MCF 10A (cell line): ENCODE measurements around the gene PCSK5. TPM values are rescaled to one million over a fixed set of nuclear protein-coding genes. Genes with fewer than 3 reads are reported as not detected.
A peak's percentile ranks its signal among the peaks of the same experiment; 100 is the strongest.

Experiments used
- BruUV-seq: library from RNA; stranded (reverse); fragments of 400-500 nt; replicated peaks from 2 replicates; lab custom pipeline; 2021; lab: Mats Ljungman, UMichigan
- CTCF ChIA-PET: fragments of 300-600 bp; sonication (Branson Sonifier 250); formaldehyde crosslinking; extraction: SDS; loops from one replicate; lab custom pipeline; 2021; ENCODE audit warnings: antibody characterized with exemption, inconsistent platforms; lab: Yijun Ruan, JAX
- POLR2A ChIA-PET: fragments of 300-600, 350-650 bp; sonication (Branson Sonifier 250); formaldehyde crosslinking; extraction: SDS; loops from one replicate; lab custom pipeline; 2020; ENCODE audit warnings: antibody characterized with exemption, inconsistent platforms; lab: Yijun Ruan, JAX
- DNase-seq: peaks from one replicate; pipeline ENCODE4 v3.0.0-alpha.2; 2018; ENCODE audit not compliant: unreplicated experiment
- H3K27ac Mint-ChIP-seq: one replicate; pipeline ENCODE4 v1.8.0; 2022; ENCODE audit warnings: mild to moderate bottlenecking, low read depth, mixed read lengths; ENCODE audit not compliant: unreplicated experiment
- H3K27me3 Mint-ChIP-seq: one replicate; pipeline ENCODE4 v1.8.0; 2022; ENCODE audit warnings: mixed read lengths; ENCODE audit not compliant: insufficient read depth, unreplicated experiment
- H3K36me3 Mint-ChIP-seq: one replicate; pipeline ENCODE4 v1.8.0; 2022; ENCODE audit warnings: mild to moderate bottlenecking, moderate library complexity, mixed read lengths; ENCODE audit not compliant: insufficient read depth, unreplicated experiment
- H3K4me1 Mint-ChIP-seq: one replicate; pipeline ENCODE4 v1.8.0; 2022; ENCODE audit warnings: mixed read lengths; ENCODE audit not compliant: insufficient read depth, unreplicated experiment
- H3K4me3 Mint-ChIP-seq: one replicate; pipeline ENCODE4 v1.8.0; 2022; ENCODE audit warnings: mild to moderate bottlenecking, moderate library complexity, mixed read lengths; ENCODE audit not compliant: unreplicated experiment
- H3K9me3 Mint-ChIP-seq: one replicate; pipeline ENCODE4 v1.8.0; 2022; ENCODE audit warnings: mixed read lengths; ENCODE audit not compliant: unreplicated experiment
- intact Hi-C: fragments of 100-400 bp; cut with micrococcal nuclease; formaldehyde crosslinking; loops from 2 replicates; pipeline ENCODE4 v1.14.1; 2022
- total RNA-seq: library from RNA; stranded (reverse); gene quantifications from 2 replicates; pipeline ENCODE4 v1.2.3, GENCODE V29; 2022
- TF ChIP-seq, protein P1 (sequence below): fragments of 200-600 bp; IDR thresholded peaks from one replicate; pipeline ENCODE4 v1.8.0; 2022; ENCODE audit warnings: antibody characterized with exemption, mild to moderate bottlenecking; ENCODE audit not compliant: unreplicated experiment

Gene PCSK5
- total RNA-seq, 1 experiment from 2014 or later, result not detected

DNA sequence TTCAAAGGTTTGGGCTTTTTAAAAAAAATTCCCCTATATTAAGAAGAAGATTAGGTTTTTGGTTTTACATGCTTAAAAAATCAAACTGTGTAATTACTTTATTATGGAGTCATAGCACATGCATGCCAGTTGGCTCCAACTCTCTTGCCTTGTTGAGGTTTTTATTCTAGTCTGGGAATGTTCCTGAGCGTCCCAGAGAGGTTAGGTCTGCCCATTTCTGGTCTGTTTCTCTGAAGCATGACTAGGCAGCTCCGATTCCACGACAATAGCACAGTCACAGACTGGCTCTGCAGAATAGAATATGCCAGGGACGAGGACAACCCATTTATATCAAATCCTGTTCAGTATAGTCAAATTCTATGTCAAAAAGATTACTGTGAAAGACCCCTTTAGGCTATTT lies 217.0 kb downstream of the PCSK5 start:
- intact Hi-C loops, result no loop called here
- POLR2A ChIA-PET, result no interaction called here
- Mint-ChIP-seq H3K27me3 (no peaks in the 10 kb centered on the region), H3K4me1 (no peaks in the 10 kb centered on the region), H3K36me3 (peaks cover 5% of the 10 kb centered on the region), H3K9me3 (peaks cover 8% of the 10 kb centered on the region), H3K4me3 (no peak overlapping the region), H3K27ac (no peak overlapping the region)
- no TSS peak for BruUV-seq
- TF ChIP-seq, protein P1, sequence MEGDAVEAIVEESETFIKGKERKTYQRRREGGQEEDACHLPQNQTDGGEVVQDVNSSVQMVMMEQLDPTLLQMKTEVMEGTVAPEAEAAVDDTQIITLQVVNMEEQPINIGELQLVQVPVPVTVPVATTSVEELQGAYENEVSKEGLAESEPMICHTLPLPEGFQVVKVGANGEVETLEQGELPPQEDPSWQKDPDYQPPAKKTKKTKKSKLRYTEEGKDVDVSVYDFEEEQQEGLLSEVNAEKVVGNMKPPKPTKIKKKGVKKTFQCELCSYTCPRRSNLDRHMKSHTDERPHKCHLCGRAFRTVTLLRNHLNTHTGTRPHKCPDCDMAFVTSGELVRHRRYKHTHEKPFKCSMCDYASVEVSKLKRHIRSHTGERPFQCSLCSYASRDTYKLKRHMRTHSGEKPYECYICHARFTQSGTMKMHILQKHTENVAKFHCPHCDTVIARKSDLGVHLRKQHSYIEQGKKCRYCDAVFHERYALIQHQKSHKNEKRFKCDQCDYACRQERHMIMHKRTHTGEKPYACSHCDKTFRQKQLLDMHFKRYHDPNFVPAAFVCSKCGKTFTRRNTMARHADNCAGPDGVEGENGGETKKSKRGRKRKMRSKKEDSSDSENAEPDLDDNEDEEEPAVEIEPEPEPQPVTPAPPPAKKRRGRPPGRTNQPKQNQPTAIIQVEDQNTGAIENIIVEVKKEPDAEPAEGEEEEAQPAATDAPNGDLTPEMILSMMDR, result no peak
- DNase-seq, result no peak
- CTCF ChIA-PET, result no interaction called here

DNA sequence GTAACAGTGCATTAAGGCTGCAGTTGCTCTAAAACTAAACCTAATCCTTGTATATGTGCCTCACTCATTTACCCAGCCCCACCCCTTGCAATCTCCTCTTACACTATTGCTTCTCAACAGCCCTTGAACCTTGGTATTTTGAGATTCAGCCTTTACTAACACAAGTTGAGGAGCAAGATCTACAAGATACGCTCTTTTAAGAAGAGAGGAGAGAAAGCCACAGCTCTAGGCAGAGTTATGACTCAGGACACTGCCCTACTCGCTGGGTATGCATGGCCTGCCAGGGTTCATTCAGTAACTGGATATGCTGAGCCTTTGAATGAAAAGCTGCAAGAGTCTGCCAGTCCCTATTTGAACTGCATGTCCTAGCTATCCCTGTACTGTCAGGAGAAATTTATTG lies 219.5 kb downstream of the PCSK5 start:
- H3K27ac Mint-ChIP-seq, result no peak overlapping the region
- intact Hi-C loops, result no loop called here
- ChIA-PET CTCF (interaction anchor here (0.6 kb wide), 1 partner anchor 188 kb away, joined by 3 read pairs; no protein-coding TSS in a partner anchor), POLR2A (no interaction called here)
- no TSS peak for BruUV-seq
- TF ChIP-seq, protein P1, result no peak
- H3K4me3 Mint-ChIP-seq, result no peak overlapping the region
- peaks cover 5% of the 10 kb centered on the region for H3K36me3 Mint-ChIP-seq
- H3K4me1 Mint-ChIP-seq, result no peaks in the 10 kb centered on the region
- H3K27me3 Mint-ChIP-seq, result no peaks in the 10 kb centered on the region
- peaks cover 24% of the 10 kb centered on the region for H3K9me3 Mint-ChIP-seq
- DNase-seq, result peak; percentile 15

DNA sequence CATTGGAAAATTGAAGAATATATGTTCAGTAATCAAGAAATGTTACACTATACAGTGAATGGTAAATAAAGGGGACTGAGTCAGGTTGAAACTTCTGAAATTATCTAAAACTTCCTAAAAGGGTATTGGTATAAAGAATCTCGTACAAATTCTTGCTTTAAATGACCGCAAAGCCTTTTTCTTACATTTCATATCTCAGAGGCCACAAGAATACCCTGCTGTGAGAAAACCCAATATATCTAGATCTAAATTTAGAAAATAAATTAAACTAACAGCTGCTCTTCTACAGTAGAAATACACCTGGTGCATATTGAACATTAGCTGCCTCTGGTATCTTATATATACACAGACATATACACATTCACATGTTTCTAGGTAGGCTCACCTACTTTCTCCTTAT lies 221.7 kb downstream of the PCSK5 start:
- H3K27ac Mint-ChIP-seq, result no peak overlapping the region
- peaks cover 5% of the 10 kb centered on the region for H3K36me3 Mint-ChIP-seq
- no TSS peak for BruUV-seq
- H3K4me3 Mint-ChIP-seq, result no peak overlapping the region
- H3K4me1 Mint-ChIP-seq, result no peaks in the 10 kb centered on the region
- DNase-seq, result no peak
- CTCF ChIA-PET, result interaction anchor here (0.6 kb wide), 1 partner anchor 13 kb away, joined by 3 read pairs; no protein-coding TSS in a partner anchor
- TF ChIP-seq, protein P1, result no peak
- H3K9me3 Mint-ChIP-seq, result peaks cover 29% of the 10 kb centered on the region
- H3K27me3 Mint-ChIP-seq, result no peaks in the 10 kb centered on the region
- POLR2A ChIA-PET, result no interaction called here
- intact Hi-C loops, result no loop called here

DNA sequence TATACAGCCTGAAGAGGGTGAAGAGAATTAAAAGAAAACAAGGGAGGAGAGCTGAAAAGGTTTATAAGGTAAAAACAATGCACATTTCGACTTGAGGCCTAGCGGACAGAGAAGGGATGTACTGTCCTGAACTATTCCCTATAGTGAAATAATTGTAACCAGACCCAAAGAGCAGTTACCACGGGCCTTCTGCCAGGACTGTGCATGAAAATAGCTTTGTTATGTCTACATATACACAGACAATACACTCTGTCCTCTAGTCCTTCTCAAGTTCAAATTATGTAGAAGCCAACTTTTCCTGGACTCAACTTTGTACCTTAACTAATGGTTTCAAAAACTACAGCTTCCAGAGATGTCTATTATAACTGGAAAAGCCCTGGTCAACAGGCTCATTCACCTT lies 223.7 kb downstream of the PCSK5 start:
- no peaks in the 10 kb centered on the region for H3K4me1 Mint-ChIP-seq
- no peaks in the 10 kb centered on the region for H3K27me3 Mint-ChIP-seq
- intact Hi-C loops, result no loop called here
- no TSS peak for BruUV-seq
- DNase-seq, result no peak
- ChIA-PET POLR2A (no interaction called here), CTCF (interaction anchor here (0.7 kb wide), 1 partner anchor 346 kb away, joined by 3 read pairs; no protein-coding TSS in a partner anchor)
- no peak overlapping the region for H3K4me3 Mint-ChIP-seq
- H3K9me3 Mint-ChIP-seq, result peaks cover 34% of the 10 kb centered on the region
- H3K36me3 Mint-ChIP-seq, result no peaks in the 10 kb centered on the region
- TF ChIP-seq, protein P1, result no peak
- H3K27ac Mint-ChIP-seq, result no peak overlapping the region
